Endothelial cell of umbilical vein (primary cell): ENCODE measurements around the gene CLIP4. TPM values are rescaled to one million over a fixed set of nuclear protein-coding genes. Genes with fewer than 3 reads are reported as not detected.

Experiments used
- BruUV-seq: library from RNA; stranded (reverse); fragments of 400-500 nt; replicated peaks from 2 replicates; lab custom pipeline; 2021; lab: Mats Ljungman, UMichigan
- CTCF ChIA-PET: fragments of 300-600, 350-600 bp; sonication (Branson Sonifier 250); formaldehyde crosslinking; loops from one replicate; lab custom pipeline; 2021; ENCODE audit warnings: antibody characterized with exemption, inconsistent platforms; lab: Charles Lee
- POLR2A ChIA-PET: fragments of 300-600, 350-600 bp; sonication (Branson Sonifier 250); formaldehyde crosslinking; loops from one replicate; lab custom pipeline; 2021; ENCODE audit warnings: antibody characterized with exemption, inconsistent platforms; lab: Charles Lee
- DNase-seq: peaks from one replicate; pipeline ENCODE4 v3.0.0-alpha.2; 2011; ENCODE audit warnings: low read depth, low spot score
- FAIRE-seq: peaks from 2 replicates; lab custom pipeline; 2011; peaks lifted over from hg19 to GRCh38; lab: Jason Lieb, UNC
- H2AFZ ChIP-seq: 2 replicates; pipeline ENCODE4 v1.6.0; 2012; ENCODE audit warnings: low read depth, low read length, control low read depth, inconsistent platforms
- H3K27ac ChIP-seq: 2 replicates; pipeline ENCODE4 v1.5.1; 2011; ENCODE audit warnings: low read depth, mild to moderate bottlenecking, control low read depth, low read length, moderate library complexity; ENCODE audit not compliant: insufficient read depth
- H3K27me3 ChIP-seq, 2 experiments: 2 replicates each; pipeline versions ENCODE4 v1.6.0 to v1.6.1; 2011; ENCODE audit warnings: low read length in 2 of 2, mixed read lengths in 1 of 2; ENCODE audit not compliant: control insufficient read depth in 2 of 2, insufficient read depth in 2 of 2
- H3K36me3 ChIP-seq, 2 experiments: 2 replicates in 1 of 2; 3 replicates in 1 of 2; pipeline ENCODE4 v1.5.1; 2011; ENCODE audit warnings: low read length in 2 of 2, mild to moderate bottlenecking in 1 of 2, moderate library complexity in 1 of 2; ENCODE audit not compliant: control insufficient read depth in 2 of 2, insufficient read depth in 2 of 2; ENCODE audit errors: extremely low read depth in 1 of 2
- H3K4me1 ChIP-seq: 3 replicates; pipeline ENCODE4 v1.5.1; 2011; ENCODE audit warnings: mild to moderate bottlenecking, low read length; ENCODE audit not compliant: control insufficient read depth, insufficient read depth; ENCODE audit errors: extremely low read depth
- H3K4me2 ChIP-seq: 2 replicates; pipeline ENCODE4 v1.6.1; 2011; ENCODE audit warnings: low read length, control low read depth, mixed read lengths; ENCODE audit not compliant: insufficient read depth
- H3K4me3 ChIP-seq, 3 experiments: fragments of 200-600 bp in 1 of 3; sonication (generic), shearing (Covaris generic) in 1 of 3; replicated peaks in 1 of 3; 2 replicates each; pipeline ENCODE4 v1.5.1; 2011 to 2016; ENCODE audit warnings: control low read depth in 3 of 3, low read length in 3 of 3, mild to moderate bottlenecking in 2 of 3, inconsistent platforms in 1 of 3, low read depth in 1 of 3, moderate library complexity in 1 of 3; ENCODE audit not compliant: insufficient read depth in 1 of 3
- H3K79me2 ChIP-seq: 2 replicates; pipeline ENCODE4 v1.6.0; 2012; ENCODE audit warnings: low read length, inconsistent platforms; ENCODE audit not compliant: control insufficient read depth, insufficient read depth
- H3K9ac ChIP-seq: replicated peaks from 2 replicates; pipeline ENCODE3; 2011; ENCODE audit warnings: low read length, control low read depth; ENCODE audit not compliant: insufficient read depth; ENCODE audit errors: extremely low read depth
- H3K9me1 ChIP-seq: replicated peaks from 3 replicates; pipeline ENCODE4 v1.6.0; 2011; ENCODE audit warnings: mild to moderate bottlenecking, low read length; ENCODE audit not compliant: control insufficient read depth, insufficient read depth; ENCODE audit errors: extremely low read depth
- H3K9me3 ChIP-seq: replicated peaks from 2 replicates; pipeline ENCODE4 v1.5.1; 2012; ENCODE audit warnings: low read length, inconsistent platforms; ENCODE audit not compliant: control insufficient read depth, insufficient read depth
- H4K20me1 ChIP-seq: replicated peaks from 2 replicates; pipeline ENCODE3; 2011; ENCODE audit warnings: mild to moderate bottlenecking, low read length; ENCODE audit not compliant: control insufficient read depth, insufficient read depth; ENCODE audit errors: extremely low read depth
- EZH2 ChIP-seq: IDR thresholded peaks from 2 replicates; pipeline ENCODE4 v1.6.1; 2012; ENCODE audit warnings: borderline replicate concordance, low read depth, mild to moderate bottlenecking, moderate library complexity, low read length, inconsistent platforms; ENCODE audit not compliant: severe bottlenecking
- FOS ChIP-seq: IDR thresholded peaks from 2 replicates; pipeline ENCODE4 v1.6.1; 2011; ENCODE audit warnings: mild to moderate bottlenecking, low read length, moderate library complexity, borderline replicate concordance; ENCODE audit not compliant: insufficient read depth
- GATA2 ChIP-seq: IDR thresholded peaks from 2 replicates; pipeline ENCODE4 v1.7.0; 2011; ENCODE audit warnings: low read depth, mild to moderate bottlenecking, moderate library complexity, mixed read lengths, low read length; ENCODE audit not compliant: insufficient read length, insufficient read depth
- JUN ChIP-seq: IDR thresholded peaks from 2 replicates; pipeline ENCODE4 v1.6.1; 2011; ENCODE audit warnings: borderline replicate concordance, low read depth; ENCODE audit not compliant: insufficient read length, insufficient read depth
- MYC ChIP-seq: IDR thresholded peaks from one replicate; pipeline ENCODE4 v1.6.1; 2011; ENCODE audit warnings: mild to moderate bottlenecking, low read depth, low read length
- POLR2A ChIP-seq: IDR thresholded peaks from 2 replicates; pipeline ENCODE4 v1.6.1; 2012; ENCODE audit warnings: low read depth, mild to moderate bottlenecking, control low read depth, low read length
- POLR2AphosphoS5 ChIP-seq: IDR thresholded peaks from 2 replicates; pipeline ENCODE4 v1.6.1; 2012; ENCODE audit warnings: low read depth, mild to moderate bottlenecking, control low read depth, low read length, moderate library complexity; ENCODE audit not compliant: insufficient read depth
- dilution Hi-C: fragments of 300-500 bp; cut with MboI; formaldehyde crosslinking; loops from one replicate; pipeline ENCODE4 v1.15.0; 2019; ENCODE audit warnings: low sequenced_read_pairs; ENCODE audit not compliant: extremely low pct_ligation_motif_present
- intact Hi-C: fragments of 100-400 bp; cut with micrococcal nuclease; formaldehyde crosslinking; loops from one replicate; pipeline ENCODE4 v1.10.0; 2022
- polyA plus RNA-seq, 4 experiments: library from polyadenylated mRNA; depleted of rRNA in 3 of 4; stranded (reverse) in 3 of 4; unstranded in 1 of 4; fragments of >200 nt; gene quantifications; 2 replicates each; pipeline versions ENCODE4 v1.2.1 to v1.2.3, GENCODE V29; 2011 to 2012; ENCODE audit warnings: missing spikeins in 1 of 4
- total RNA-seq: library from RNA; stranded (reverse); gene quantifications from 2 replicates; pipeline ENCODE4 v1.2.3, GENCODE V29; 2021
- TF ChIP-seq, protein P1 (sequence below), 2 donors: IDR thresholded peaks; 1 replicate in 1 of 2; 2 replicates in 1 of 2; pipeline ENCODE4 v1.5.1; 2011; ENCODE audit warnings: low read length in 2 of 2, mild to moderate bottlenecking in 2 of 2, moderate library complexity in 2 of 2, control low read depth in 1 of 2, inconsistent platforms in 1 of 2, low read depth in 1 of 2; ENCODE audit not compliant: insufficient read depth in 1 of 2; ENCODE audit errors: extremely low read depth in 1 of 2
- TF ChIP-seq, protein P2 (sequence below): IDR thresholded peaks from 2 replicates; pipeline ENCODE4 v1.6.1; 2011; ENCODE audit not compliant: insufficient read depth, insufficient read length

The CLIP4 gene
- total and polyA plus RNA-seq, 2 donors (not counting 3 experiments of a cell fraction or from before 2014, with no cell fraction given): 9.2 to 24.0 TPM

DNA sequence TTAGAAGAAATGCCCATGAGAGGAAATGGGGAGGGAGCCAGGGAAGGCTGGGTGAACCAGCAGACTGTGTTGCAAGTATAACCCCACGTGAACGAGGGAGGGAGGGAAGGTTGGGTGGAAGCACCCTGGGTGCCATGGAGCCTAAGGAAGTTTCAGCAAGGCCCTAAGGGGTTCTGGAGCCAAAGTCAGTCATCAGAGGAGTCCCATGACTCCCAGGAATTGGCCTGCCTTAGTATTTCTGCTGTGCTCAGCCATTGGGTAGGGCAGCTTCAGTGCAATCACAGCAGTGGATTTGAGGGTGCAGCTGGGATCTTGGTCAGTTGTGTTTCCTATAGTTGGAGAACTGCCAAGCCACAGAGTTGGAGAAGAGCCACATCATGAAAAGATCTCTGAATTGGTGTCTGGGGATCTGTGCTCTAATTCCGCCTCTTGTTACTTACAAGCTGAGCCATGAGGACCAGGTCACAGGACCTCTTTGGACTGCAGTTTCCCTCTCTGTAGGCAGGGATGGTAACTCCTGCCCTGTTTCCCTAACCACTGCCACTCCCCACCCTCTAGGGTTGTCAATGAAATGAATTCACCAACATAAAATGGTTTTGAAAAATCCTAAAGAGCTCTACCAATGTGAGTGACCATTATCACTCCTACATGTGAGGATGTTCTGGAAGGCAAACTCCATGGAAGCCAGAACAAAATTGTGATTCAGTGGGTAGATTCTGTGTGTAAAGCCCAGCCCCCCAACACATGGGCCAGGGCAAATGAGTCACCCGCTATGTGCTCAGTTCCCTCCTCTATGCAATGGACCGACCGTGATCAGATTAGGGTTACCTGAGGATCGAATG, 108.9 kb downstream of the CLIP4 start:
- Histone ChIP-seq H3K27ac (no peak overlapping the region), H2AFZ (no peak overlapping the region), H3K79me2 (no peaks in the 10 kb centered on the region), H3K9me3 (no peaks in the 10 kb centered on the region), H3K4me2 (no peak overlapping the region), H3K4me1 (no peaks in the 10 kb centered on the region), H3K9me1 (no peaks in the 10 kb centered on the region), H3K36me3 (no peaks in the 10 kb centered on the region), H3K4me3 (no peak overlapping the region), H3K9ac (no peak overlapping the region), H3K27me3 (peaks cover 0 to 1% of the 10 kb centered on the region in 2 experiments), H4K20me1 (no peaks in the 10 kb centered on the region)
- ChIA-PET POLR2A (no interaction called here), CTCF (no interaction called here)
- DNase-seq (peak; percentile 6), FAIRE-seq (no peak)
- intact Hi-C loops (no loop called here), dilution Hi-C loops (no loop called here)
- TF ChIP-seq, protein P1, sequence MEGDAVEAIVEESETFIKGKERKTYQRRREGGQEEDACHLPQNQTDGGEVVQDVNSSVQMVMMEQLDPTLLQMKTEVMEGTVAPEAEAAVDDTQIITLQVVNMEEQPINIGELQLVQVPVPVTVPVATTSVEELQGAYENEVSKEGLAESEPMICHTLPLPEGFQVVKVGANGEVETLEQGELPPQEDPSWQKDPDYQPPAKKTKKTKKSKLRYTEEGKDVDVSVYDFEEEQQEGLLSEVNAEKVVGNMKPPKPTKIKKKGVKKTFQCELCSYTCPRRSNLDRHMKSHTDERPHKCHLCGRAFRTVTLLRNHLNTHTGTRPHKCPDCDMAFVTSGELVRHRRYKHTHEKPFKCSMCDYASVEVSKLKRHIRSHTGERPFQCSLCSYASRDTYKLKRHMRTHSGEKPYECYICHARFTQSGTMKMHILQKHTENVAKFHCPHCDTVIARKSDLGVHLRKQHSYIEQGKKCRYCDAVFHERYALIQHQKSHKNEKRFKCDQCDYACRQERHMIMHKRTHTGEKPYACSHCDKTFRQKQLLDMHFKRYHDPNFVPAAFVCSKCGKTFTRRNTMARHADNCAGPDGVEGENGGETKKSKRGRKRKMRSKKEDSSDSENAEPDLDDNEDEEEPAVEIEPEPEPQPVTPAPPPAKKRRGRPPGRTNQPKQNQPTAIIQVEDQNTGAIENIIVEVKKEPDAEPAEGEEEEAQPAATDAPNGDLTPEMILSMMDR (IDR thresholded peaks at IDR 0.05; ENCODE audit: extremely low read depth in 1 of 2, insufficient read depth in 1 of 2, low read depth in 1 of 2, low read length in 2 of 2): no peak
- no peak for TF ChIP-seq MYC
- TF ChIP-seq, protein P2, sequence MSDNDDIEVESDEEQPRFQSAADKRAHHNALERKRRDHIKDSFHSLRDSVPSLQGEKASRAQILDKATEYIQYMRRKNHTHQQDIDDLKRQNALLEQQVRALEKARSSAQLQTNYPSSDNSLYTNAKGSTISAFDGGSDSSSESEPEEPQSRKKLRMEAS: no peak
- no peak for TF ChIP-seq JUN
- TF ChIP-seq GATA2: no peak
- TF ChIP-seq FOS: no peak
- no peak for TF ChIP-seq POLR2AphosphoS5
- TF ChIP-seq POLR2A: no peak
- TF ChIP-seq EZH2: no peak
- no TSS peak for BruUV-seq
